ENCODE measurements around the gene ZNF534. TPM values are rescaled to one million over a fixed set of nuclear protein-coding genes. Genes with fewer than 3 reads are reported as not detected.

ZNF534 gene
- total and polyA plus RNA-seq, 9 of the 15 experiments (the other 6 are each of a cell fraction or from before 2014, with no cell fraction given), result 0.08 to 0.33 (median 0.22) TPM; not detected in 1

DNA sequence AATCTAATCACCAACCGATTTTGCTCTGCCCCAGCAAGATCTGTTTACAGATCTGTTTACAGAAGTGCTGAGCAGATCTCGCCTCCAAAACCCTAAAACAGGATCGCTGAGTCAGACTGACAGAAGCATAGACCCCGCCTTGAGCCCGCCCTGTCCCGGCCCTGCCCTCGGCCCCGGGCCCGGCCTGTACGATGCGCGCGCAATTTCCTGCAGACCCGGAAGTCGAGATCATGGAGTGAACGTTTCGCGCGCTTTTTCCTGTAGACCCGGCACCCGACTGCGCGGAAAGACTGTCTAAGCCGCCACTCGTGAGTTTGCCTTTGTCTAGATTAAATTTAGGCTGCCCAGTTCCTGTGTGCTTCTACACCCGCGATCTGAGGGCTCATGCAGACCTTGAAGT is at the start of gene ZNF534 (continued):
- TF ChIP-seq ZBTB5 (IDR thresholded peaks at IDR 0.05), result no peak
- no peak for TF ChIP-seq ZNF165 (CRISPR knock-in tag; IDR thresholded peaks at IDR 0.05; ENCODE audit: borderline replicate concordance)
- TF ChIP-seq ZNF316 (IDR thresholded peaks at IDR 0.05), result peak; percentile 38
- no peak for TF ChIP-seq ZNF277 (CRISPR knock-in tag; IDR thresholded peaks at IDR 0.05; ENCODE audit: borderline replicate concordance)
- TF ChIP-seq BDP1 (IDR thresholded peaks at IDR 0.05; ENCODE audit: insufficient read depth, insufficient read length), result no peak
- peak; percentile 12; the same call in 1 of the 2 replicates for TF ChIP-seq EHMT2 (IDR thresholded peaks at IDR 0.05)
- TF ChIP-seq, protein P1, sequence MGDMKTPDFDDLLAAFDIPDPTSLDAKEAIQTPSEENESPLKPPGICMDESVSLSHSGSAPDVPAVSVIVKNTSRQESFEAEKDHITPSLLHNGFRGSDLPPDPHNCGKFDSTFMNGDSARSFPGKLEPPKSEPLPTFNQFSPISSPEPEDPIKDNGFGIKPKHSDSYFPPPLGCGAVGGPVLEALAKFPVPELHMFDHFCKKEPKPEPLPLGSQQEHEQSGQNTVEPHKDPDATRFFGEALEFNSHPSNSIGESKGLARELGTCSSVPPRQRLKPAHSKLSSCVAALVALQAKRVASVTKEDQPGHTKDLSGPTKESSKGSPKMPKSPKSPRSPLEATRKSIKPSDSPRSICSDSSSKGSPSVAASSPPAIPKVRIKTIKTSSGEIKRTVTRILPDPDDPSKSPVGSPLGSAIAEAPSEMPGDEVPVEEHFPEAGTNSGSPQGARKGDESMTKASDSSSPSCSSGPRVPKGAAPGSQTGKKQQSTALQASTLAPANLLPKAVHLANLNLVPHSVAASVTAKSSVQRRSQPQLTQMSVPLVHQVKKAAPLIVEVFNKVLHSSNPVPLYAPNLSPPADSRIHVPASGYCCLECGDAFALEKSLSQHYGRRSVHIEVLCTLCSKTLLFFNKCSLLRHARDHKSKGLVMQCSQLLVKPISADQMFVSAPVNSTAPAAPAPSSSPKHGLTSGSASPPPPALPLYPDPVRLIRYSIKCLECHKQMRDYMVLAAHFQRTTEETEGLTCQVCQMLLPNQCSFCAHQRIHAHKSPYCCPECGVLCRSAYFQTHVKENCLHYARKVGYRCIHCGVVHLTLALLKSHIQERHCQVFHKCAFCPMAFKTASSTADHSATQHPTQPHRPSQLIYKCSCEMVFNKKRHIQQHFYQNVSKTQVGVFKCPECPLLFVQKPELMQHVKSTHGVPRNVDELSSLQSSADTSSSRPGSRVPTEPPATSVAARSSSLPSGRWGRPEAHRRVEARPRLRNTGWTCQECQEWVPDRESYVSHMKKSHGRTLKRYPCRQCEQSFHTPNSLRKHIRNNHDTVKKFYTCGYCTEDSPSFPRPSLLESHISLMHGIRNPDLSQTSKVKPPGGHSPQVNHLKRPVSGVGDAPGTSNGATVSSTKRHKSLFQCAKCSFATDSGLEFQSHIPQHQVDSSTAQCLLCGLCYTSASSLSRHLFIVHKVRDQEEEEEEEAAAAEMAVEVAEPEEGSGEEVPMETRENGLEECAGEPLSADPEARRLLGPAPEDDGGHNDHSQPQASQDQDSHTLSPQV (IDR thresholded peaks at IDR 0.05), result no peak
- TF ChIP-seq, protein P2, sequence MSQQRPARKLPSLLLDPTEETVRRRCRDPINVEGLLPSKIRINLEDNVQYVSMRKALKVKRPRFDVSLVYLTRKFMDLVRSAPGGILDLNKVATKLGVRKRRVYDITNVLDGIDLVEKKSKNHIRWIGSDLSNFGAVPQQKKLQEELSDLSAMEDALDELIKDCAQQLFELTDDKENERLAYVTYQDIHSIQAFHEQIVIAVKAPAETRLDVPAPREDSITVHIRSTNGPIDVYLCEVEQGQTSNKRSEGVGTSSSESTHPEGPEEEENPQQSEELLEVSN (IDR thresholded peaks at IDR 0.05; ENCODE audit: borderline replicate concordance in 1 of 2, extremely low read depth in 1 of 2, insufficient read depth in 1 of 2, insufficient read length in 1 of 2, low read depth in 1 of 2, low read length in 1 of 2, poor library complexity in 1 of 2, severe bottlenecking in 1 of 2), result peak in 1 of 2 experiments; percentile 10
- no peak for TF ChIP-seq HDAC2 (IDR thresholded peaks at IDR 0.05)
- TF ChIP-seq ELF1 (tag; IDR thresholded peaks at IDR 0.05), result peak; percentile 61
- TF ChIP-seq NR3C1 (CRISPR knock-in tag; IDR thresholded peaks at IDR 0.05), result no peak
- TF ChIP-seq RBM22 (IDR thresholded peaks at IDR 0.05; ENCODE audit: low read depth, low read length, poor library complexity, severe bottlenecking), result no peak
- no peak for TF ChIP-seq PYGO2 (tag; IDR thresholded peaks at IDR 0.05)
- TF ChIP-seq CHCHD3 (CRISPR knock-in tag; IDR thresholded peaks at IDR 0.05), result no peak
- TF ChIP-seq KLF13 (tag; IDR thresholded peaks at IDR 0.05; ENCODE audit: borderline replicate concordance, low read depth), result no peak
- TF ChIP-seq, protein P3, sequence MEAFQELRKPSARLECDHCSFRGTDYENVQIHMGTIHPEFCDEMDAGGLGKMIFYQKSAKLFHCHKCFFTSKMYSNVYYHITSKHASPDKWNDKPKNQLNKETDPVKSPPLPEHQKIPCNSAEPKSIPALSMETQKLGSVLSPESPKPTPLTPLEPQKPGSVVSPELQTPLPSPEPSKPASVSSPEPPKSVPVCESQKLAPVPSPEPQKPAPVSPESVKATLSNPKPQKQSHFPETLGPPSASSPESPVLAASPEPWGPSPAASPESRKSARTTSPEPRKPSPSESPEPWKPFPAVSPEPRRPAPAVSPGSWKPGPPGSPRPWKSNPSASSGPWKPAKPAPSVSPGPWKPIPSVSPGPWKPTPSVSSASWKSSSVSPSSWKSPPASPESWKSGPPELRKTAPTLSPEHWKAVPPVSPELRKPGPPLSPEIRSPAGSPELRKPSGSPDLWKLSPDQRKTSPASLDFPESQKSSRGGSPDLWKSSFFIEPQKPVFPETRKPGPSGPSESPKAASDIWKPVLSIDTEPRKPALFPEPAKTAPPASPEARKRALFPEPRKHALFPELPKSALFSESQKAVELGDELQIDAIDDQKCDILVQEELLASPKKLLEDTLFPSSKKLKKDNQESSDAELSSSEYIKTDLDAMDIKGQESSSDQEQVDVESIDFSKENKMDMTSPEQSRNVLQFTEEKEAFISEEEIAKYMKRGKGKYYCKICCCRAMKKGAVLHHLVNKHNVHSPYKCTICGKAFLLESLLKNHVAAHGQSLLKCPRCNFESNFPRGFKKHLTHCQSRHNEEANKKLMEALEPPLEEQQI (IDR thresholded peaks at IDR 0.05), result no peak
- TF ChIP-seq BHLHE40 (IDR thresholded peaks at IDR 0.05; ENCODE audit: low read length), result no peak
- no peak for TF ChIP-seq NEUROD1 (IDR thresholded peaks at IDR 0.05; ENCODE audit: borderline replicate concordance, low read depth, low read length, partially characterized antibody)
